Measurements from ENCODE around the gene TPM3.
"Not testable (repeated sequence)": the region's sequence is repeated elsewhere in the genome, so short reads cannot be mapped to it uniquely, and the experiment has no call there.

The TPM3 gene

DNA sequence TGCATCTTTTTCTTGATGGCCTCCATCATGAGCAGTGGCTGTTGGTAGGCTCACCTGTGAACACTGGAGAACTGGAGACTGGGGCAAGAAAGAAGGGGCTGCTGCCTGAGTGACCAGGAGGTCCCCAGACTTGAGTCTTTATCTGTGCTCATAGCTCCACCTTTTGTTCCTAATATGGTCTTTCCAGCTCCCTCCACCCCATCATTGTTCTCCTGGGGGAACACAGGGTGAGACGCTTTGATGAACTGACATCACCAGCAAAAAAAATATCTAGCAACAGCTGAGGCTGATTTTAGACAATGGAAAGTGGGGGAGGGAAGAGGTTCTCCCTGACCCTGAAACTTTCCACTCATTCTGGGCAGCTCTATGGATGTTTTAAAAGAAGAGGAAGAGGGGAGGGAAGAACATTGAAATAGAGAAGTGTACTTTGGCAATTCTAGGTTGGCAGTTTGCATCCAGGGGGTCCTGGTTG lies at the start of gene TPM3:
Gene TPM3 (minus strand): TSS at position 111 of the 472 bp plus-strand sequence. CDS start 82 bp downstream, at position 29.
- DNase-seq = no peak

DNA sequence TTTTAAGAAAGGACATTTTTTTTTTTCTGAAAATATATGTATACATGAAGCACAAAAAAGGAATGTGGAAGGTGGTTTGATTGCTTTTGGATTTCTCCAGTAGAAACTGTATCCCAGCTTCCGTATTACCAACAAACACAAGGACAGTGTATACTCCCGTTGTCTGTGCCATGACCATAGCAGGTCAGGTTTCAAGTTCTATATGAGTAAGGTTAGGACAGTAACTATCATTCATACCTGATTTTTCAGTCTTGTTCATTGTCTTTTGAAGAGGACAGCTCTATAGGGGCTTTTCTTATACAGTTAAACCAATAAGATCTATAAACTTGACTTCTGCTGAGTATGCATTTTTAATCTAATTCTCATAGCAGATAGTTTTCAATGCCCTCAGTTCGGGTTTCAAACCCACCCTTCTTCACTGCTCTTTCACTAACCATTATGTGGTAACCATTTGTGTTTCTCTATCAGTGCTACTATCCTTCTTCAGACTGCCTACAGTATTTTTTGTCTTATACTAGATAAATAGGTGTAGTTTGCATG lies 48.5 kb upstream of the TPM3 start:
- no peak for DNase-seq

DNA sequence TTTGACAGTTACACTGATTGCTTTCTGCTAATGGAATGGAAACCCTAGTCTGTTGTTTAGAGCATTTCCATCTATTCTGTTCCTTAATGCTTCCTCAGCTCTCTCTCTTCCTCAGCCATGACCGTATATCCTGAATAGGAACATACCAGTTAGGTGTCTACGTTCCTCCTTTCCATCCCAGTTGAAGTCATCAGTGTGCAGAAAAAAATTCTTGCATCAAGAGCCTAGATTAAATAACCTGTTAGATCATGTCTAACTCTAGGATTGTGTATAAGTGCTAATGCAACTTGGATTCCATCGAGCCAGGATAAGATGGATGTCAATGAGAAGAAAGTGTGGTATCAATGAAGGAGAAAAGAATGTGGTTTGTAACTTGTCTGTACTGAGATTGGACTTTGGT lies 47.6 kb upstream of the TPM3 start:
- no peak for DNase-seq

DNA sequence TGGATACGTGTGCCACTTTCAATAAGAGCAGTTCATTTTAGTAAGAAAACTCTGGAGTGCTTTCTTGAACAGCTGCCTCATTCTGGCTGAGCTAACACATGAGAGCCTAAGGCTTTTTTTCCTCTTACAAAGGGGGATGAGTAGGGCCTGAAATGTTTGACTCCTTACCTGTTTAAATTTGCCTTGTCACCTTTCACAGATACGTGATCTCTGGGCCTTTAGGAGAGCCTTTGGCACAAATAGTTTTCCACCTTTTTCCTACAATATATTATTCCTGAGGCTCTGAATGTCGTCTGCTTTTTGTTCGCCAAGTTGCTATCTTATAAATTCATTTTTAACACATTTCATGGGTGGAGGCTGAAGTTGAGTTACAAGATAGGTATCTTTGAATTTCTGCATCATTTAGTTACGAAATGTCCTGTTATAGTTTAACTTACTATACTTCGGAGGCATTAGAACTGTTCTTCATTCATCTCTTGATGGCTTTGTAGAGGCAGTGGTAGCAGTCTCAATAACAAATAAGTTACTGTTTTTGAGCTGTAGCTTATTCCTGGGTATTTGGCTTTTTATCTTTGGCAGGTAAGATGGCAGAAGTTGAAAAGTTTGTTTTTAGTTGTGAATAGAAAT lies 46.1 kb upstream of the TPM3 start:
- no peak for DNase-seq

DNA sequence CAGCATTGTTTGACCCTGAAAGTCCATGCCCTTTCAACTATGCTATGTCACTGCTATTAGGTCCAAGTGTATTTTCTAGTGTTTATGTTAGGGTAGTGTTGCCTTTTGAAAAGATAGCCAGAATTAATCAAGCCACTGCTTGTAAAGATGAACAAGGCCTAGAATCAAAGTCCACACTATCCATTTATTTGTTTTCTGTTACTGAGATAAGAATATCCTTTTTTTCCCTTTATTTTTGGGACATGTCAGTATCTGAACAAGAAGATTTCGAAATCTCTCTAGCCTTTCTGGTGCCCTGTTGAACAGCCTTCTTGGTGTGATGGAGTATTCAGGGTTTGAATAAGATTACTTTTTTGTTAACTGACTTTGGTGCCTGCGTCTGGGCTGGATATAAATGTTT lies 45.5 kb upstream of the TPM3 start:
- no peak for DNase-seq

DNA sequence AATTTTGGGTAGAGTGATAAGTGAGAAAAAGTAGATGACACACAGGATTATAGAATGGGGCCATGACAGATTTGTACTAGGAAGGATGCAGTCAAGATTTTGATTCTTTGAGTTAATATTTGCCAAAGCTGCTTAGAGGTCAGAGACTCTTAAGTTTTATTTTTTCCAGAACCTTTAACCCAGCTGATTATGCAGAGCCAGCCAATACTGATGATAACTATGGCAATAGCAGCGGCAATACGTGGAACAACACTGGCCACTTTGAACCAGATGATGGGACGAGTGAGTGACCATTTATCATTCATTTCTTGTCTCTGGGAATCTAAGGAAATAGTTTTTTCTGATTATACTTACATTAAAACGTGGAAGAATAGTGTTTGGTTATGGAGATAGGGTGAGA lies 45.0 kb upstream of the TPM3 start:
- DNase-seq = no peak

DNA sequence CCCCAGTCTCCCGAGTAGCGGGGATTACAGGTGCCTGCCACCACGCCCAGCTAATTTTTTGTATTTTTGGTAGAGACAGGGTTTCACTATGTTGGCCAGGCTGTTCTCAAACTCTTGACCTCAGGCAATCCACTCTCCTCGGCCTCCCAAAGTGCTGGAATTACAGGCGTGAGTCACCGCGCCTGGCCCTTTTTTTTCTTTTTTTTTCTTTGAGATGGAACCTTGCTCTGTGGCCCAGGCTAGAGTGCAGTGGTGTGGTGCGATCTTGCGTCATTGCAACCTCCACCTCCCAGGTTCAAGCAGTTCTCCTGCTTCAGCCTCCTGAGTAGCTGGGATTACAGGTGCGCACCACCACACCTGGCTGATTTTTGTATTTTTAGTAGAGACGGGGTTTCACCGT lies 41.2 kb upstream of the TPM3 start:
- not testable (repeated sequence) for DNase-seq

DNA sequence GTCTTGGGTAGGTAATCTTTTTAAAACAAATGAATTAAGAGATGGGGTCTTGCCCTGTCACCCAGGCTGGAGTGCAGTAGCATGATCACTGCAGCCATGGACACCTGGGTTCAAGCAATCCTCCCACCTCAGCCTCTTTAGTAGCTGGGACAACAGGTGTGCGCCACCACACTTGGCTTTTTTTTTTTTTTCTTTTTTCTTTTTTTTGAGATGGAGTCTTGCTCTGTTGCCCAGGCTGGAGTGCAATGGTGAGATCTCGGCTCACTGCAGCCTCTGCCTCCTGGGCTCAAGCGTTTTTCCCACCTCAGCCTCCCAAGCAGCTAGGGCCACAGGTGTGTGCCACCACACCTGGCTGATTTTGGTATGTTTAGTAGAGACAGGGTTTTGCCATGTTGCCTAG lies 39.2 kb upstream of the TPM3 start:
- not testable (repeated sequence) for DNase-seq

DNA sequence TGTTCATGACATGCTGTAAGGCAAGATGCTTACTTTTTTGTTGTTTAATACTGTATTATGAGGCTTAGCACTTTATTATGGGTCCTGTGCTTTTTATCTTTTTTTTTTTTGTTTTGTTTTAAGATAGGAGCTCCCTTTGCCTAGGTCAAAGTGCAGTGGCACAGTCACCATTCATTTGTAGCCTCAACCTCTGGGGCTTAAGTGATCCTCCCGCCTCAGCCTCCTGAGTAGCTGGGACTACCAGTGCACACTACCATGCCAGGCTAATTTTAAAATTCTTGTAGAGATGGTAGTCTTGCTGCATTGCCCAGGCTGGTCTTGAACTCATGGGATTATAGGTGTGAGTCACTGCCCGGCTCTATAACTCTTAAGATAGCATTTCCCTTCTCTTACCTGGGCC lies 33.5 kb upstream of the TPM3 start:
- no peak for DNase-seq

DNA sequence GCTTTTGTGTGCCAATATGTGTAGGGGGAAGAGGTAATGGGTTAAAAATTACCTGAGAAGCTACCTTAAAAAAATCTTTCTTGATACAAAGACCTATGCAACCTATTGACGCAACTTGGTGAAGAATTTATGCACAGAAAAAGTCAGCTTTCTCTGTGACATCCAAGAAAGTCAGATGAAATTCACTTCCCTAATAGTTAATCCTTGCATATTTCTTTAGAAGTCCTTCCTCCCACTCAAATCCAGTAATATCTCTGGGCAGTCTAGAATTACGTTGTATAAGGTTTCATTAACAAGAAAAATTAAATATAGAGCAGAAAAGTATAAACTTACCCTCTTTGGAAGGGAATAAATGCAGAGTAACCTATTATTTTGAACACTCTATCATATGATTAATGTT lies 31.7 kb upstream of the TPM3 start:
- DNase-seq = no peak

DNA sequence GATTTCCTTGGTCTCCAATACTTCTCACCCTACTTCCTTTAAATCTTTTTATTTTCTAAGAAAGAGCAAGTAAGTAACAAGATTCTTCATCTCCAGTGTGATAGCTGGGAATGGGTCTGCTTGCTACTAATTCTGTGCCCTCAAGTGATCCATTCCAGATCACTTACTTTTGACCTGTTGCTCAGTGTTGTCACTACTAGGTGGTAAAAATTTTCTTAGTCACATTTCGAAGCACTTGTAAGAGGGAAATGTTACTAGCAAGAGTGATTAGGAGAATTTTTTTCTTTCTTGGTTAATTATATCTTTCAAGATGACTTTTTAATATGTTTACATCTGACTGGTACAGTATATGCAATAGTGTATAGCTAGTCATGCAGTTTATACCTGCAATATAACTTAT lies 31.0 kb upstream of the TPM3 start:
- no peak for DNase-seq

DNA sequence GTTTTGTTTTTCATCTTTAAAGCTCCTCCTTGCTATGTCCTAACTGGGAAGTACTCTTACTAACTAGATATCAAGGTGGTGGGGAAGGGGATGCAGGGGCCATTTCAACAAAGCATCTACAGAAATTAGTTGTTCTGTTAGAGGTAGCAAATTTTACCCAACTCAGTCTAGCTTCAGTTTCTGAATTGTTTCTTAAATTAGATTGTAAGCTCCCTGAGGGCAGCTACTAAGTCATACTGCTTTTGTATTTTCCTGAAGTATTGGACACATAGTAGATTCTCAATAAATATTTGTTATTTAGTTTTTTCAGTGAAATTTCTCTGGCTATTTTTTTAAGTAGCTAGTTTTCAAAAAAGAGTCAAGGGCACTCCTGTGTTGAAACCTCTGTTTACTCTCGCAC lies 30.6 kb upstream of the TPM3 start:
- no peak for DNase-seq

DNA sequence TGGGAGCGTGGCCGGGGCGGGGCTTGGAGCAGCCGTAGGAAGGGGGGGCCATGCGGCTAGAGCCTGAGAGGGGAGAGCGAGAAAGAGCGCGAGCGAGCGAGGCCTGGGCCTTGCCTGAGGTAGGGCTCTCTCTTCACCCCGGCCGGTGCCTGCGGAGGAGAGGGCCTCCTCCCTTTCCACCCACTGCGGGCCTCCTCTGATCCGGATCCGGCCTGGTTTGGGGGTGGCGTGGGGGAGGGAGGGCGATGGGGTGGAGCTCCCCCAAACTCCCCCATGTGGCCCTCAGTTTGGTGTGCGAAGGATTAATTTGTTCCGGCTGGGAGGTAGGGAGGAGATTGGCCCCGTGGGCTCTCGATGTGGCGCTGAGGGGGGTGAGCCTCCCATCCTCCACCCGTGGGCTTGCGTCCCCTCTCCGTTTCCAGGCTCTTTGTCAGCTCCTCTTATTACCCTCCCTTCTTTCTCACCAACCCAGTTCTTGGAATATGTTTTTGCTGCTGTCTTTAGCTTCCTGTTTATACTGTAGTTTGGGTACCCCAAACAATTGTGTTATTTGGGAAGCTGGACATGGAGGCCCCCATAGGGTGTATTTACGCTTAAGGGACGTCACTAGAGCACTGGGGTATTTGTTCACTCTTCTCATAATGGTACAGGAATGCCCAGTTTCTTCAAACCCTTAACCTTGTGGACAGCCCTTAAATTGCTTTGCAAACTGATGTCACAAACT lies 29.5 kb upstream of the TPM3 start:
- peak; percentile 9 for DNase-seq

DNA sequence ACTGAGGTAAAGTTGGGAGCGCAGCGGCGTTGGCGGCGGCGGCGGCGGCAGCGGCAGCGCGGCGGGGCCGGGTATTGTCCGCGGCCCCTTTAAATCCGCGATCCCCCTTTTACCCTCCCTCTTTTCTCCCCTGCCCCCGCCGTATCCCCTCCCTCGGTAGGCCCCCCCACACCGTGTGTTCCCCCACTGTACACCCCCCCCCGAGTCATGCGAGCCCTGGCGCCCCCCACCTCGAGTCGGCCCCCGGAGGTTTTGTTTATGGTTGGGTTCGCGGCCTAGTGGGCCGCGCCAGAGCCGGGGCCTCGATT lies 29.0 kb upstream of the TPM3 start:
- DNase-seq = no peak

DNA sequence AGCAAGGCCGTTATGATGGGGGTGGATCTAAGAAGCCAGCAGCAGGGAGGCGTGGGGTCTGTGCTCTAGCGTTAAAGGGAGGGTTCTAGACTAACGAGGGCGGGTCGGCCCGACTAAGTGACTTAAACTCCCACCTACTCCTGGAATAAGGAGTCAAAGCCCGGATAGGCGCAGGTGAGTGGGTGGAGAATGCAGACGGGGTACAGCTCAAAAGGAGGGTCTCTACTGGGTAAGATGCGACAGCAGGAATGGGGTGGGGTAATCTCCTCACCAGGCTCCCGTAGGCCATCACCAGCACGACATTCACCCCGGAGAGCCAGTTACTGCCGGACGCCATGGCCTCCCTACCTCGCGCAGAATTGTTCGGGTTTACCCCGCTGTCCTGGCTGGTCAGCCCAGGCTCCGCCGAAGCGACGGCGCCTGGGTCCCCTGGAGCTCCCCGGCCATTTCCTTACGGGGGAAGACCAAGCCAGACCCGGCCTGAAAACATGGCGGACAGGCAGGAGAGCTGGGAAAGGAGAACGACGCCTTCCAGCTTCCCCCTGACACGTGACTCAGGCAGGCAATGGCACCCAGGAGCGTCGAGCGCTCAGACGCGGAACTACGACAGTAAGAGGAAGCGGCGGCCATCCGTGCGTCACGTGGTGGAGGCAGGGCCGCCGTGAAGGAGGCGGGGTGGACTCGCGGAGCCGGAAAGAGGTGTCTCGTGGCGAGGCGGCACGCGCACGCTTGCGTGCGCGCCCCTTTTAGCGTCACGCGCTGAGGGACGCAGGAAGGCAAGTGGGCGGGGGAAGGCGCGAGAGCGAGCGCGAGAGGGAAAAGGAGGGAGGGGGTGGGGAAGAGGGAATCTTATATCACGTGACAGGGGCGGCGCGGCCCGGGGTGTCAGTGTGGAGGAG lies 28.4 kb upstream of the TPM3 start, which contains the start of gene UBAP2L:
Gene UBAP2L (plus strand): TSS at position 885 of the 899 bp plus-strand sequence. CDS start 4,169 bp downstream, outside the sequence.
- DNase-seq = peak; percentile 99

DNA sequence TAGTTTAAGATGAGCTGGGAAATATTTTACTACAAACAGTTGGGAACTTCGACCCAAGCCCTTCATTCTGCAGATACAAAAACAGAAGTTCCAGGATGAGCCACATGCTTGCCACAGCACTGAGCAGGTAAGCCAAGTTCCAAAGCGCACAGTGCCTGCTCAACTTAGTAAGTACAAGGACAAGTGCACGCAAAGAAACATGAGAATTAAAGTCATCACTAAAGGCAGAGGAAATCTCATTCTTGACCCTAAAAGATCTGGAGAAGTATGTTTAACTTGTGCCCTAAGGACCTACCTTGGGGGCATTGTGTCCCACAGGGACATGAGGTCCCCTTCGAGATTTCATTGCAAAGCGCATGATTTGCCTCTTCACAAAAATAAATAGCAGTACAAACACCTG lies 27.6 kb upstream of the TPM3 start:
- no peak for DNase-seq

DNA sequence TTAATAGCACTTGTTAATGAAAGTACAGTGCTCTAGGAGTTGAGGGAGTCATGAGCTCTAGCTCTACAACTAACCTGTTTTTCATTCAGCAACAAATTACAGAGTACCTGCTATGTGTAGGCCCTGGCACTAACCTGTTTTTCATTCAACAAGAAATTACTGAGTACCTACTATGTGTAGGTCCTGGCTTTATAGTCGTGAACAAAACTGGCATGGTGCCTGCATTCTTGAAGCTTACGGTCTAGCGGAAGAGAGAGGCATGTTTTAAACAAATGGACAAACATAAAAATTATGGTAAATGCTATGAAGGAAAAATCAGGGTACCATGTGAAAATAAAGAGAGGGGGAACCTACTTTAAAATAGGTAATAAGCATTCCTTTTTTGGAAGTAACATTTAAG lies 26.6 kb upstream of the TPM3 start:
- no peak for DNase-seq

DNA sequence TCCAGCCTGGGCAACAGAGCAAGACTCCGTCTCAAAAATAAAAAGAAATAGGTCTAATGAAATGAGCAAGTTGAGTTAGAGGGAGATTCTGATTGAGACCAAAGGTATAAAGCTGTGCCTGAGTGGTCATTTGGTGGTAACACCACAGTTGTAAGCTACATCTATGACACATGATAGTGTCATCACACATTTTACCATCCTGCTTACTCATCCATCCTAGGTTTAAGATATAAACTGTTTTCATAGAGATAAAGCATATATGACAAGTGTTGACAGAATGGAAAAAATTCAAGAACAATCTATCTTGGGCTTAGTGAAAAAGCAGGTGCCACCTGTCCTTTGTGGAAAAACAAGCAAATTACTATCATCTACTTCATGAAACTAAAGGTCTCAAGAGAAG lies 21.4 kb upstream of the TPM3 start:
- DNase-seq = no peak

DNA sequence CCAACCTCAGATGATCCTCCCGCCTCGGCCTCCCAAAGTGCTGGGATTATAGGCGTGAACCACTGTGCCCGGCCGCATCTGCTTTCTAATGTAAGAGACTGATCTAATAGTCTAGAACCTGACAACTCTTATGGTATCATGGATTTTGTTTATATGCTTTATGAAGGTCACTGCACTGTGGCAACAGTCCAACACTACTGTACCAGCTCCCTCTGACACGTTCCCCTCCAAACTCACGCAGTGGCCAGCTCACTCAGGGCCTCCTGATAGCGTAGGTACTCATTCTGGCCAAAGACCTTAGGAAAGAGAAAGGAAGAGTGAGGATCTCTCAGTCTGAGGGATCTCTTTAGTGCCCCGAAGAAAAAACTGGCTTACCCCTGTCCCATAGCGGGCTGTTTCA lies 20.2 kb upstream of the TPM3 start:
- no peak for DNase-seq

DNA sequence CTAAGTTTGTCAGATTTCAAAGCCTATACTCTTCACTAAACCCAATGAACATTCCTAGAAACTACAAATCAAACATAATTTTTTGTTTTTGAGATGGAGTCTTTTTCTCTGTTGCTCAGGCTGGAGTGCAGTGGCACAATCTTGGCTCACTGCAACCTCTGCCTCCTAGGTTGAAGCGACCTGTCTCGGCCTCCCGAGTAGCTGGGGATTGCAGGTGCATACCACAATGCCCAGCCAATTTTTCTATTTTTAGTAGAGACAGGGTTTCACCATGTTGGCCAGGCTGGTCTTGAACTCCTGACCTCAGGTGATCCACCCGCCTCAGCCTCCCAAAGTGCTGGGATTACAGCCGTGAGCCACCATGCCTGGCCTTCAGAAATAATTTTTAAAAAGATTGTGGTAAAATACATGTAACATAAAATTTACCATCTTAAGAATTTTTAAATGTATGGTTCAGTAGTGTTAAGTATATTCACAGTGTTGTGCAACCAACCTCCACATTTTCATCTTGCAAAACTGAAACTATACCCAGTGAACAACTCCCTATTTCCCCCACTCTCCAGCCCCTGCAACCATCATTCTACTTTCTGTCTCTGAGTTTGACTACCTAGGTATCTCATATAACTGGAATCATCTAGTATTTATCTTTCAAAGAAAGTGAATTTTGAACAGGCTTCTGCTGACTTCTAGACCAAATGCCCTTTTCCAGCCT lies 16.9 kb upstream of the TPM3 start:
- no peak for DNase-seq

DNA sequence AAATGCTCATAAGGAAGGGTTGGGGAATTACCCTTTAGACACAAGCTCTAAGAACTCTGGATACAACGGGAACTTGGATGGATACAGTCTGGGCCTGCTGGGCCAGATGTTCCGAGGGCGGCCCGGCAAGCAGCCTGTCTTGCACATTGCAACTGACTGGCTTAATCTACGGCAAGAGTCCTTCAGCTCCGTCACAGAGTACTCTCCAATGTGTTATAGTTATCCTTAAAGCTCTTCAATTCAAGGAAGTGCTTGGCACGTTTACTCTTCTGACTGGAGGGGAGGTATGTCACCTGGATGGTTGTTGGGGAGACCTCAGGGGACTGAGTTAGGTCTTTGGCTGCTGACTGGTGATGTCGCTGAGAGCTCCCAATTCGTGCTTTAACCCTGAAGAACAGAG lies 15.4 kb upstream of the TPM3 start:
- no peak for DNase-seq

DNA sequence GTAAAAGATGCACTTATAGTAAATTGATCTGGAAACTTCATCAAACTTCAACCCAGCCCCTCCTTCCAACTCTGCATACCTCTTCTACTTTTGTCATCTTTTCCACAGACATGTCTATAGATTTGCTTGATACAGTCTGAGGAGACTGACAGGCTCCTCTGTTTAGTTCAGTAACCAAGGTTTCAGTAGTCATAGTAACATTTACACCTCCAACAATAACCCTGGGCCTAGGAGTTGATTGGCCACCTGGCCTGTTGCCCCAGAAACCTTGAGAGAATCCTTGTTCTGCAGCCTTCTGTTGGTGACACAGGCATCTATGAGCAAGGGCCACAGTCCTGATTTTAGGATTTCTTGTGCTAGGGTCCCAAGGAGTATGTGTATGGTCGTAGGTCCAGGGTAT lies 14.3 kb upstream of the TPM3 start, which contains the start of gene CFAP141:
Gene CFAP141 (minus strand): TSS at position 138 of the 400 bp plus-strand sequence. CDS start 26 bp downstream, at position 112.
- DNase-seq = peak; percentile 49

DNA sequence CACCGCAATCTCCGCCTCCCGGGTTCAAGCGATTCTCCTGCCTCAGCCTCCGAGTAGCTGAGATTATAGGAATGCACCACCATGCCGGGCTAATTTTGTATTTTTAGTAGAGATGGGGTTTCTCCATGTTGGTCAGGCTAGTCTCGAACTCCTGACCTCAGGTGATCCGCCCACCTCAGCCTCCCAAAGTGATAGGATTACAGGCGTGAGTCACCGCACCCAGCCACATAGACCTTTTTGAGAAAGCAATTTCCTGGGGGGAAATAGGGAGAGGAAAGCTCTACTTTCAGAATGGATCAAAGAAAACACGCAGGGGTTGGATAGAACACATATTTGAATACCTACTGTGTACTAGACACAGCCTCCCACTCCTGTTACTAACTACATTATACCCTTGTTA lies 13.9 kb upstream of the TPM3 start:
- DNase-seq = not testable (repeated sequence)

Measured in NCI-H1105 treated with DMSO at 0.1 percent for 48 hours (cell line).